ENCODE results near the gene SPOCD1.

GRCh38 chr1:31780632-31781031 lies 35.2 kb downstream of the SPOCD1 start:
- TF ChIP-seq GABPA (IDR thresholded peaks at IDR 0.05; ENCODE audit: low read depth) (no peak), RAD21 (IDR thresholded peaks at IDR 0.05; ENCODE audit: low read length) (no peak), CTCF (IDR thresholded peaks at IDR 0.05) (no peak), TAF1 (IDR thresholded peaks at IDR 0.05; ENCODE audit: borderline replicate concordance, low read depth, low read length) (no peak), TCF12 (IDR thresholded peaks at IDR 0.05) (no peak), RCOR1 (IDR thresholded peaks at IDR 0.05; ENCODE audit: low read length) (no peak), SMC3 (IDR thresholded peaks at IDR 0.05; ENCODE audit: low read depth, low read length) (no peak), POLR2AphosphoS5 (IDR thresholded peaks at IDR 0.05; ENCODE audit: low read depth, low read length) (no peak), PBX3 (IDR thresholded peaks at IDR 0.05) (no peak)

Measured in SK-N-SH (cell line).